SK-N-SH (cell line): ENCODE data around the gene PCDH17. TPM values are rescaled to one million over a fixed set of nuclear protein-coding genes. Genes with fewer than 3 reads are reported as not detected.

Source experiments
- CTCF ChIA-PET: fragments of 300-600, 350-600 bp; formaldehyde crosslinking; extraction: SDS; loops from one replicate; lab custom pipeline; 2021; lab: Yijun Ruan, JAX
- POLR2A ChIA-PET: fragments of 350-600 bp; sonication (Branson Sonifier 250); formaldehyde crosslinking; extraction: SDS; loops from one replicate; lab custom pipeline; 2020; ENCODE audit warnings: antibody characterized with exemption, inconsistent platforms; lab: Yijun Ruan, JAX
- DNase-seq: peaks from one replicate; pipeline ENCODE4 v3.0.0; 2012
- H2AFZ ChIP-seq: fragments of 200-600 bp; sonication (generic); 2 replicates; pipeline ENCODE4 v1.8.1; 2016; ENCODE audit warnings: antibody characterized with exemption, mild to moderate bottlenecking, low read depth
- H3F3A ChIP-seq: fragments of 200-600 bp; sonication (generic); replicated peaks from 2 replicates; pipeline ENCODE3; 2016; ENCODE audit warnings: antibody characterized with exemption, mild to moderate bottlenecking; ENCODE audit not compliant: insufficient read depth
- H3K27ac ChIP-seq, 2 experiments: fragments of 200-500 bp in 1 of 2; fragments of 200-600 bp in 1 of 2; sonication (Bioruptor generic) in 1 of 2; sonication (generic), shearing (Covaris generic) in 1 of 2; 2 replicates each; pipeline versions ENCODE4 v1.5.1 to v1.6.1; 2014 to 2016; ENCODE audit warnings: low read depth in 2 of 2, inconsistent platforms in 1 of 2, low read length in 1 of 2, mild to moderate bottlenecking in 1 of 2, mixed read lengths in 1 of 2
- H3K27me3 ChIP-seq: fragments of 200-600 bp; sonication (generic), shearing (Covaris generic); 2 replicates; pipeline ENCODE4 v1.6.1; 2016; ENCODE audit warnings: mixed run types; ENCODE audit not compliant: insufficient read depth
- H3K36me3 ChIP-seq, 2 experiments: fragments of 200-500 bp in 1 of 2; fragments of 200-600 bp in 1 of 2; sonication (Bioruptor generic) in 1 of 2; sonication (generic) in 1 of 2; replicated peaks in 1 of 2; 2 replicates each; pipeline versions ENCODE3 to v1.5.1; 2014 to 2016; ENCODE audit warnings: low read length in 1 of 2, mild to moderate bottlenecking in 1 of 2; ENCODE audit not compliant: insufficient read depth in 2 of 2, control insufficient read depth in 1 of 2
- H3K4me1 ChIP-seq, 2 experiments: fragments of 200-500 bp in 1 of 2; fragments of 200-600 bp in 1 of 2; sonication (Bioruptor generic) in 1 of 2; sonication (generic), shearing (Covaris generic) in 1 of 2; 2 replicates each; pipeline versions ENCODE4 v1.5.1 to v1.6.1; 2014 to 2016; ENCODE audit warnings: low read depth in 1 of 2, low read length in 1 of 2, mixed run types in 1 of 2; ENCODE audit not compliant: insufficient read depth in 2 of 2, control insufficient read depth in 1 of 2
- H3K4me2 ChIP-seq: fragments of 200-600 bp; sonication (generic), shearing (Covaris generic); 2 replicates; pipeline ENCODE4 v1.6.1; 2017; ENCODE audit warnings: mixed run types
- H3K4me3 ChIP-seq, 2 experiments: fragments of 200-500 bp in 1 of 2; fragments of 200-600 bp in 1 of 2; sonication (Bioruptor generic) in 1 of 2; sonication (generic), shearing (Covaris generic) in 1 of 2; 2 replicates each; pipeline versions ENCODE4 v1.5.1 to v1.8.1; 2014 to 2016; ENCODE audit warnings: low read depth in 2 of 2, inconsistent platforms in 1 of 2, low read length in 1 of 2, mild to moderate bottlenecking in 1 of 2, mixed read lengths in 1 of 2, moderate library complexity in 1 of 2
- H3K79me2 ChIP-seq: fragments of 200-600 bp; sonication (generic); 2 replicates; pipeline ENCODE4 v1.8.1; 2017; ENCODE audit warnings: mild to moderate bottlenecking; ENCODE audit not compliant: insufficient read depth
- H3K9ac ChIP-seq: fragments of 200-600 bp; sonication (generic); 2 replicates; pipeline ENCODE4 v1.6.1; 2017; ENCODE audit warnings: mixed run types
- H3K9me2 ChIP-seq: fragments of 200-600 bp; sonication (generic); 2 replicates; pipeline ENCODE4 v1.6.1; 2017; ENCODE audit warnings: mixed run types
- H3K9me3 ChIP-seq: fragments of 200-600 bp; sonication (generic); 2 replicates; pipeline ENCODE4 v1.6.1; 2017; ENCODE audit warnings: mixed run types, mild to moderate bottlenecking, moderate library complexity
- H4K20me1 ChIP-seq: fragments of 200-600 bp; sonication (generic); 2 replicates; pipeline ENCODE4 v1.6.1; 2017; ENCODE audit warnings: mild to moderate bottlenecking, mixed run types; ENCODE audit not compliant: insufficient read depth
- ELF1 ChIP-seq: IDR thresholded peaks from 2 replicates; pipeline ENCODE4 v1.4.0; 2012
- EP300 ChIP-seq, 2 experiments: IDR thresholded peaks; 2 replicates each; pipeline versions ENCODE4 v1.4.0 to v1.6.1; 2012; ENCODE audit warnings: borderline replicate concordance in 1 of 2, low read depth in 1 of 2, low read length in 1 of 2
- FOXJ3 ChIP-seq: sonication (generic); formaldehyde crosslinking; IDR thresholded peaks from 2 replicates; pipeline ENCODE4 v1.5.1; 2020; ENCODE audit warnings: mild to moderate bottlenecking, missing genetic modification reagents
- FOXM1 ChIP-seq: IDR thresholded peaks from 2 replicates; pipeline ENCODE4 v1.4.0; 2012; ENCODE audit warnings: low read depth, mild to moderate bottlenecking
- GABPA ChIP-seq: IDR thresholded peaks from 2 replicates; pipeline ENCODE4 v1.4.0; 2012; ENCODE audit warnings: low read depth, mild to moderate bottlenecking
- GATA2 ChIP-seq: sonication (generic); formaldehyde crosslinking; IDR thresholded peaks from 2 replicates; pipeline ENCODE4 v1.5.0; 2020; ENCODE audit warnings: mild to moderate bottlenecking, missing genetic modification reagents
- MXI1 ChIP-seq: IDR thresholded peaks from 2 replicates; pipeline ENCODE4 v1.6.1; 2012; ENCODE audit warnings: mild to moderate bottlenecking, low read depth, low read length, improper control_type of control experiment
- POLR2AphosphoS5 ChIP-seq: IDR thresholded peaks from 2 replicates; pipeline ENCODE4 v1.6.1; 2012; ENCODE audit warnings: low read depth, low read length
- RCOR1 ChIP-seq: fragments of 150-350 bp; IDR thresholded peaks from 2 replicates; pipeline ENCODE4 v1.6.1; 2017; ENCODE audit warnings: antibody characterized with exemption, low read length
- RFX5 ChIP-seq: IDR thresholded peaks from 2 replicates; pipeline ENCODE4 v1.6.1; 2012; ENCODE audit warnings: mild to moderate bottlenecking, improper control_type of control experiment, low read length
- RXRA ChIP-seq: IDR thresholded peaks from 2 replicates; pipeline ENCODE4 v1.4.0; 2012; ENCODE audit warnings: low read depth, mild to moderate bottlenecking, borderline replicate concordance
- SMC3 ChIP-seq: IDR thresholded peaks from 2 replicates; pipeline ENCODE4 v1.6.1; 2012; ENCODE audit warnings: low read depth, low read length, improper control_type of control experiment
- TAF1 ChIP-seq: IDR thresholded peaks from 2 replicates; pipeline ENCODE4 v1.6.1; 2012; ENCODE audit warnings: low read depth, mild to moderate bottlenecking, low read length, moderate library complexity, borderline replicate concordance
- TCF12 ChIP-seq: IDR thresholded peaks from 2 replicates; pipeline ENCODE4 v1.4.0; 2012
- TEAD4 ChIP-seq: IDR thresholded peaks from 2 replicates; pipeline ENCODE4 v1.4.0; 2012; ENCODE audit warnings: mild to moderate bottlenecking, borderline replicate concordance; ENCODE audit not compliant: insufficient read depth
- USF1 ChIP-seq: IDR thresholded peaks from 2 replicates; pipeline ENCODE4 v1.4.0; 2012; ENCODE audit warnings: low read depth, borderline replicate concordance
- YY1 ChIP-seq: IDR thresholded peaks from 2 replicates; pipeline ENCODE4 v1.4.0; 2012; ENCODE audit warnings: low read depth, mild to moderate bottlenecking
- ZBTB33 ChIP-seq: IDR thresholded peaks from 2 replicates; pipeline ENCODE4 v1.4.0; 2012; ENCODE audit warnings: low read depth, borderline replicate concordance
- WGBS: methylation state at CpG from one replicate; pipeline ENCODE4 v1.1.6; 2017; ENCODE audit warnings: low lambda C conversion rate; 5-methylcytosine and 5-hydroxymethylcytosine counted together
- polyA plus RNA-seq, 3 experiments: library from polyadenylated mRNA; depleted of rRNA; stranded (reverse); fragments of >200 nt; gene quantifications; 2 replicates each; pipeline ENCODE4 v1.2.3, GENCODE V29; 2012

PCDH17 gene
- polyA plus RNA-seq (2012; rRNA removed), result 0.13 and 0.21 TPM in 2 replicates
- polyA plus RNA-seq (2012; cell fraction: cytosol; rRNA removed), result 0.13 and 0.35 TPM in 2 replicates
- 0.11 and 0.25 TPM in 2 replicates for polyA plus RNA-seq (2012; cell fraction: nucleus; rRNA removed)

GRCh38 chr13:57631596-57632275, at the start of gene PCDH17:
Gene PCDH17, plus strand, starts transcription at chr13:57631744. Its CDS starts 803 bp downstream, at chr13:57632547.
- no peaks in the 10 kb centered on the region for H3K36me3 ChIP-seq
- TF ChIP-seq SMC3, result no peak
- TF ChIP-seq TCF12, result no peak
- no peak for TF ChIP-seq RCOR1
- no peak for TF ChIP-seq ELF1
- no peak for TF ChIP-seq RXRA
- peak; percentile 90 for TF ChIP-seq GATA2
- TF ChIP-seq FOXJ3 (CRISPR knock-in tag), result no peak
- 0 out of 2 replicates have a peak, but pooled peaks have one; percentile 28 for TF ChIP-seq MXI1
- no peak for TF ChIP-seq TEAD4
- no peak for TF ChIP-seq RFX5
- no peak for TF ChIP-seq USF1
- TF ChIP-seq POLR2AphosphoS5, result no peak
- TF ChIP-seq YY1, result no peak
- no peak for TF ChIP-seq EP300 (IDR thresholded peaks at IDR 0.05; ENCODE audit: borderline replicate concordance in 1 of 2, low read depth in 1 of 2, low read length in 1 of 2)
- no peak for TF ChIP-seq GABPA
- TF ChIP-seq TAF1, result no peak
- no peak for TF ChIP-seq FOXM1
- TF ChIP-seq ZBTB33, result no peak
- H3K4me2 ChIP-seq, result peak within 1 kb of the TSS; percentile 93
- peak; percentile 62 for DNase-seq
- H2AFZ ChIP-seq, result peak within 1 kb of the TSS; percentile 86
- peak within 1 kb of the TSS; percentile 51 to 70 for H3K4me3 ChIP-seq
- H4K20me1 ChIP-seq, result no peaks in the 10 kb centered on the region
- no peak within 1 kb of the TSS for H3K9ac ChIP-seq
- peaks cover 4 to 20% of the 10 kb centered on the region in 2 experiments; a peak in 1 of 4 replicates for H3K4me1 ChIP-seq
- WGBS, result 3% methylated on average over 20 of the region's 33 CpGs
- no peaks in the 10 kb centered on the region for H3K9me3 ChIP-seq
- H3K27me3 ChIP-seq, result peaks cover 38% of the 10 kb centered on the region
- ChIA-PET POLR2A (no interaction called here), CTCF (interaction anchor here (0.8 to 1.5 kb wide), 7 partner anchors 12 to 1687 kb away, joined by 3 to 4 read pairs (median 4); no protein-coding TSS in a partner anchor)
- H3K9me2 ChIP-seq, result no peaks in the 10 kb centered on the region
- H3K27ac ChIP-seq, result peak within 1 kb of the TSS in 1 of 2 experiments; percentile 54; a peak in 2 of 4 replicates
- no peaks in the 10 kb centered on the region for H3K79me2 ChIP-seq
- H3F3A ChIP-seq, result peaks cover 7% of the 10 kb centered on the region
